ENCODE data around the gene ARHGEF18. TPM values are rescaled to one million over a fixed set of nuclear protein-coding genes. Genes with fewer than 3 reads are reported as not detected.
"Not testable (repeated sequence)": the region's sequence is repeated elsewhere in the genome, so short reads cannot be mapped to it uniquely, and the experiment has no call there.

Gene ARHGEF18
- total and polyA plus RNA-seq, 4 donors, result 19.7 to 36.2 (median 28.6) TPM

GRCh38 chr19:7358102-7358597 lies 9.4 kb downstream of the ARHGEF18 start:
- Histone ChIP-seq H3K4me1 (ENCODE audit: control insufficient read depth, insufficient read depth, low read length) (no peaks in the 10 kb centered on the region), H3K27me3 (ENCODE audit: control insufficient read depth, insufficient read depth, low read length) (no peaks in the 10 kb centered on the region), H3K4me3 (ENCODE audit: low read depth, low read length) (no peak overlapping the region), H3K27ac (ENCODE audit: low read depth, low read length) (no peak overlapping the region), H3K36me3 (ENCODE audit: control insufficient read depth, insufficient read depth, low read length) (peaks cover 3% of the 10 kb centered on the region), H3K9me3 (ENCODE audit: control insufficient read depth, insufficient read depth, low read length) (no peaks in the 10 kb centered on the region)
- DNase-seq (ENCODE audit: low read depth in 4 of 6, low spot score in 6 of 6), result no peak

- Histone ChIP-seq H3K9me3 (ENCODE audit: control insufficient read depth, insufficient read depth, low read length) (no peaks in the 10 kb centered on the region), H3K27me3 (ENCODE audit: control insufficient read depth, insufficient read depth, low read length) (no peaks in the 10 kb centered on the region), H3K4me1 (ENCODE audit: control insufficient read depth, insufficient read depth, low read length) (no peaks in the 10 kb centered on the region), H3K27ac (ENCODE audit: low read depth, low read length) (no peak overlapping the region), H3K4me3 (ENCODE audit: low read depth, low read length) (no peak overlapping the region), H3K36me3 (ENCODE audit: control insufficient read depth, insufficient read depth, low read length) (peaks cover 3% of the 10 kb centered on the region)
- 89% methylated on average over 7 of the region's 8 CpGs for WGBS (ENCODE audit: insufficient coverage)
- no peak for DNase-seq (ENCODE audit: low read depth in 4 of 6, low spot score in 6 of 6)
These were observed 11.8 kb downstream of the ARHGEF18 start for GRCh38 chr19:7360393-7360984.

- no peak for DNase-seq (ENCODE audit: low read depth in 4 of 6, low spot score in 6 of 6)
- 81% methylated on average over 2 of the region's 2 CpGs for WGBS (ENCODE audit: insufficient coverage)
- Histone ChIP-seq H3K36me3 (ENCODE audit: control insufficient read depth, insufficient read depth, low read length) (peaks cover 3% of the 10 kb centered on the region), H3K9me3 (ENCODE audit: control insufficient read depth, insufficient read depth, low read length) (no peaks in the 10 kb centered on the region), H3K27me3 (ENCODE audit: control insufficient read depth, insufficient read depth, low read length) (no peaks in the 10 kb centered on the region), H3K4me1 (ENCODE audit: control insufficient read depth, insufficient read depth, low read length) (no peaks in the 10 kb centered on the region), H3K4me3 (ENCODE audit: low read depth, low read length) (no peak overlapping the region), H3K27ac (ENCODE audit: low read depth, low read length) (no peak overlapping the region)
These were observed 14.5 kb downstream of the ARHGEF18 start for GRCh38 chr19:7363225-7363624.

GRCh38 chr19:7366701-7367420 lies 18.1 kb downstream of the ARHGEF18 start:
- H3K27me3 ChIP-seq (ENCODE audit: control insufficient read depth, insufficient read depth, low read length), result no peaks in the 10 kb centered on the region
- 88% methylated on average over 8 of the region's 10 CpGs for WGBS (ENCODE audit: insufficient coverage)
- H3K4me1 ChIP-seq (ENCODE audit: control insufficient read depth, insufficient read depth, low read length), result no peaks in the 10 kb centered on the region
- DNase-seq (ENCODE audit: low read depth in 4 of 6, low spot score in 6 of 6), result peak in 1 of 6 donors; percentile 9
- H3K27ac ChIP-seq (ENCODE audit: low read depth, low read length), result no peak overlapping the region
- H3K4me3 ChIP-seq (ENCODE audit: low read depth, low read length), result no peak overlapping the region
- H3K36me3 ChIP-seq (ENCODE audit: control insufficient read depth, insufficient read depth, low read length), result peaks cover under 1% of the 10 kb centered on the region
- no peaks in the 10 kb centered on the region for H3K9me3 ChIP-seq (ENCODE audit: control insufficient read depth, insufficient read depth, low read length)

- peaks cover 7% of the 10 kb centered on the region for H3K36me3 ChIP-seq (ENCODE audit: control insufficient read depth, insufficient read depth, low read length)
- no peak for DNase-seq (ENCODE audit: low read depth in 4 of 6, low spot score in 6 of 6)
- 48% methylated on average over 4 of the region's 4 CpGs for WGBS (ENCODE audit: insufficient coverage)
- H3K27ac ChIP-seq (ENCODE audit: low read depth, low read length), result no peak overlapping the region
- no peaks in the 10 kb centered on the region for H3K27me3 ChIP-seq (ENCODE audit: control insufficient read depth, insufficient read depth, low read length)
- H3K9me3 ChIP-seq (ENCODE audit: control insufficient read depth, insufficient read depth, low read length), result no peaks in the 10 kb centered on the region
- no peaks in the 10 kb centered on the region for H3K4me1 ChIP-seq (ENCODE audit: control insufficient read depth, insufficient read depth, low read length)
- H3K4me3 ChIP-seq (ENCODE audit: low read depth, low read length), result no peak overlapping the region
These were observed 19.7 kb downstream of the ARHGEF18 start for GRCh38 chr19:7368456-7368855.

GRCh38 chr19:7368866-7369265 lies 20.1 kb downstream of the ARHGEF18 start:
- not testable (repeated sequence) for H3K27me3 ChIP-seq (ENCODE audit: control insufficient read depth, insufficient read depth, low read length); H3K4me3 ChIP-seq (ENCODE audit: low read depth, low read length); DNase-seq (ENCODE audit: low read depth in 4 of 6, low spot score in 6 of 6); H3K36me3 ChIP-seq (ENCODE audit: control insufficient read depth, insufficient read depth, low read length); H3K4me1 ChIP-seq (ENCODE audit: control insufficient read depth, insufficient read depth, low read length); H3K27ac ChIP-seq (ENCODE audit: low read depth, low read length); H3K9me3 ChIP-seq (ENCODE audit: control insufficient read depth, insufficient read depth, low read length)
- 68% methylated on average over 9 of the region's 13 CpGs for WGBS (ENCODE audit: insufficient coverage)

GRCh38 chr19:7370546-7370945 lies 21.8 kb downstream of the ARHGEF18 start:
- H3K9me3 ChIP-seq (ENCODE audit: control insufficient read depth, insufficient read depth, low read length), result no peaks in the 10 kb centered on the region
- H3K27me3 ChIP-seq (ENCODE audit: control insufficient read depth, insufficient read depth, low read length), result no peaks in the 10 kb centered on the region
- no peaks in the 10 kb centered on the region for H3K4me1 ChIP-seq (ENCODE audit: control insufficient read depth, insufficient read depth, low read length)
- 96% methylated on average over 7 of the region's 10 CpGs for WGBS (ENCODE audit: insufficient coverage)
- peaks cover 7% of the 10 kb centered on the region for H3K36me3 ChIP-seq (ENCODE audit: control insufficient read depth, insufficient read depth, low read length)
- H3K27ac ChIP-seq (ENCODE audit: low read depth, low read length), result no peak overlapping the region
- DNase-seq (ENCODE audit: low read depth in 4 of 6, low spot score in 6 of 6), result no peak
- no peak overlapping the region for H3K4me3 ChIP-seq (ENCODE audit: low read depth, low read length)

- Histone ChIP-seq H3K36me3 (ENCODE audit: control insufficient read depth, insufficient read depth, low read length) (peaks cover 7% of the 10 kb centered on the region), H3K4me3 (ENCODE audit: low read depth, low read length) (no peak overlapping the region), H3K27ac (ENCODE audit: low read depth, low read length) (no peak overlapping the region), H3K27me3 (ENCODE audit: control insufficient read depth, insufficient read depth, low read length) (no peaks in the 10 kb centered on the region), H3K4me1 (ENCODE audit: control insufficient read depth, insufficient read depth, low read length) (no peaks in the 10 kb centered on the region), H3K9me3 (ENCODE audit: control insufficient read depth, insufficient read depth, low read length) (no peaks in the 10 kb centered on the region)
- no peak for DNase-seq (ENCODE audit: low read depth in 4 of 6, low spot score in 6 of 6)
- WGBS (ENCODE audit: insufficient coverage), result 91% methylated on average over 3 of the region's 3 CpGs
These were observed 22.3 kb downstream of the ARHGEF18 start for GRCh38 chr19:7371001-7371400.

GRCh38 chr19:7372810-7373209 lies 24.1 kb downstream of the ARHGEF18 start:
- Histone ChIP-seq H3K9me3 (ENCODE audit: control insufficient read depth, insufficient read depth, low read length) (no peaks in the 10 kb centered on the region), H3K4me3 (ENCODE audit: low read depth, low read length) (no peak overlapping the region), H3K4me1 (ENCODE audit: control insufficient read depth, insufficient read depth, low read length) (no peaks in the 10 kb centered on the region), H3K27me3 (ENCODE audit: control insufficient read depth, insufficient read depth, low read length) (no peaks in the 10 kb centered on the region), H3K27ac (ENCODE audit: low read depth, low read length) (no peak overlapping the region), H3K36me3 (ENCODE audit: control insufficient read depth, insufficient read depth, low read length) (peaks cover 11% of the 10 kb centered on the region)
- DNase-seq (ENCODE audit: low read depth in 4 of 6, low spot score in 6 of 6), result no peak
- WGBS (ENCODE audit: insufficient coverage), result 86% methylated on average over 10 of the region's 11 CpGs

GRCh38 chr19:7373862-7374261 lies 25.1 kb downstream of the ARHGEF18 start:
- no peaks in the 10 kb centered on the region for H3K27me3 ChIP-seq (ENCODE audit: control insufficient read depth, insufficient read depth, low read length)
- 80% methylated on average over 5 of the region's 6 CpGs for WGBS (ENCODE audit: insufficient coverage)
- H3K36me3 ChIP-seq (ENCODE audit: control insufficient read depth, insufficient read depth, low read length), result peaks cover 16% of the 10 kb centered on the region
- H3K4me1 ChIP-seq (ENCODE audit: control insufficient read depth, insufficient read depth, low read length), result no peaks in the 10 kb centered on the region
- no peak for DNase-seq (ENCODE audit: low read depth in 4 of 6, low spot score in 6 of 6)
- H3K4me3 ChIP-seq (ENCODE audit: low read depth, low read length), result no peak overlapping the region
- no peaks in the 10 kb centered on the region for H3K9me3 ChIP-seq (ENCODE audit: control insufficient read depth, insufficient read depth, low read length)
- H3K27ac ChIP-seq (ENCODE audit: low read depth, low read length), result no peak overlapping the region
